CD14-positive monocyte (primary cell): Measurements from ENCODE around the gene B3GALNT1. TPM values are rescaled to one million over a fixed set of nuclear protein-coding genes. Genes with fewer than 3 reads are reported as not detected.

Source experiments
- DNase-seq, 3 donors: peaks; one replicate each; pipeline ENCODE4 v3.0.0-alpha.2; 2011 to 2022
- H2AFZ ChIP-seq: 2 replicates; pipeline ENCODE4 v1.6.0; 2012; ENCODE audit warnings: mild to moderate bottlenecking, low read depth, low read length, inconsistent platforms; ENCODE audit not compliant: insufficient read depth, poor library complexity, severe bottlenecking
- H3K27ac ChIP-seq, 2 donors: 1 replicate in 1 of 2; 2 replicates in 1 of 2; pipeline ENCODE4 v1.5.1; 2012 to 2013; ENCODE audit warnings: low read length in 2 of 2, control low read depth in 1 of 2, inconsistent platforms in 1 of 2, low read depth in 1 of 2, mild to moderate bottlenecking in 1 of 2
- H3K27me3 ChIP-seq, 2 donors: one replicate each; pipeline versions ENCODE4 v1.6.0 to v1.6.1; 2011 to 2013; ENCODE audit warnings: low read length in 2 of 2; ENCODE audit not compliant: control insufficient read depth in 2 of 2, insufficient read depth in 2 of 2
- H3K36me3 ChIP-seq, 2 donors: replicated peaks in 1 of 2; 1 replicate in 1 of 2; 2 replicates in 1 of 2; pipeline versions ENCODE4 v1.5.1 to v1.6.1; 2012 to 2013; ENCODE audit warnings: low read length in 2 of 2, control low read depth in 1 of 2, inconsistent platforms in 1 of 2, mild to moderate bottlenecking in 1 of 2; ENCODE audit not compliant: insufficient read depth in 2 of 2, control insufficient read depth in 1 of 2
- H3K4me1 ChIP-seq, 2 donors: 1 replicate in 1 of 2; 2 replicates in 1 of 2; pipeline versions ENCODE4 v1.5.1 to v1.6.1; 2012 to 2013; ENCODE audit warnings: low read length in 2 of 2, control low read depth in 1 of 2, inconsistent platforms in 1 of 2, mild to moderate bottlenecking in 1 of 2, moderate library complexity in 1 of 2; ENCODE audit not compliant: insufficient read depth in 2 of 2, control insufficient read depth in 1 of 2
- H3K4me2 ChIP-seq: replicated peaks from 2 replicates; pipeline ENCODE3; 2012; ENCODE audit warnings: low read length, moderate library complexity, mild to moderate bottlenecking; ENCODE audit not compliant: poor library complexity, severe bottlenecking; ENCODE audit errors: extremely low read depth
- H3K4me3 ChIP-seq, 3 experiments: fragments of 200-600 bp in 1 of 3; sonication (generic) in 1 of 3; replicated peaks in 1 of 3; 1 replicate in 2 of 3; 2 replicates in 1 of 3; pipeline ENCODE4 v1.5.1; 2011 to 2013; ENCODE audit warnings: low read length in 3 of 3, mild to moderate bottlenecking in 3 of 3, control low read depth in 2 of 3, low read depth in 2 of 3, inconsistent platforms in 1 of 3, moderate library complexity in 1 of 3
- H3K79me2 ChIP-seq: 2 replicates; pipeline ENCODE4 v1.6.0; 2012; ENCODE audit warnings: mild to moderate bottlenecking, control low read depth, inconsistent platforms, low read length, moderate library complexity; ENCODE audit not compliant: insufficient read depth
- H3K9ac ChIP-seq: 2 replicates; pipeline ENCODE4 v1.6.0; 2017; ENCODE audit warnings: low read length, mild to moderate bottlenecking; ENCODE audit not compliant: insufficient read depth, poor library complexity, severe bottlenecking
- H3K9me3 ChIP-seq, 2 donors: replicated peaks in 1 of 2; 1 replicate in 1 of 2; 2 replicates in 1 of 2; pipeline versions ENCODE4 v1.5.1 to v1.6.1; 2012 to 2013; ENCODE audit warnings: low read length in 2 of 2, control low read depth in 1 of 2; ENCODE audit not compliant: control insufficient read depth in 1 of 2, insufficient read depth in 1 of 2
- H4K20me1 ChIP-seq: 2 replicates; pipeline ENCODE4 v1.6.0; 2012; ENCODE audit warnings: mild to moderate bottlenecking, low read length, control low read depth, moderate library complexity; ENCODE audit not compliant: insufficient read depth
- H3K27ac Mint-ChIP-seq, 7 donors: one replicate each; pipeline ENCODE4 v1.8.0; 2020; ENCODE audit warnings: mild to moderate bottlenecking in 7 of 7, mixed read lengths in 7 of 7, moderate library complexity in 6 of 7, inconsistent platforms in 2 of 7
- H3K27me3 Mint-ChIP-seq, 3 donors: one replicate each; pipeline ENCODE4 v1.8.0; 2021 to 2022; ENCODE audit warnings: low read depth in 3 of 3, mild to moderate bottlenecking in 3 of 3, mixed read lengths in 3 of 3, moderate library complexity in 3 of 3, inconsistent platforms in 1 of 3
- H3K36me3 Mint-ChIP-seq, 2 donors: one replicate each; pipeline ENCODE4 v1.8.0; 2020; ENCODE audit warnings: mixed read lengths in 2 of 2, inconsistent platforms in 1 of 2, mild to moderate bottlenecking in 1 of 2
- H3K4me1 Mint-ChIP-seq: one replicate; pipeline ENCODE4 v1.8.0; 2020; ENCODE audit warnings: mild to moderate bottlenecking, mixed read lengths
- H3K4me3 Mint-ChIP-seq, 2 donors: one replicate each; pipeline ENCODE4 v1.8.0; 2020; ENCODE audit warnings: mild to moderate bottlenecking in 2 of 2, mixed read lengths in 2 of 2, moderate library complexity in 1 of 2
- H3K9me3 Mint-ChIP-seq, 7 donors: one replicate each; pipeline ENCODE4 v1.8.0; 2020 to 2022; ENCODE audit warnings: mixed read lengths in 7 of 7, mild to moderate bottlenecking in 6 of 7, moderate library complexity in 6 of 7, inconsistent platforms in 2 of 7
- WGBS: methylation state at CpG from one replicate; pipeline ENCODE4 v1.1.5; 2013; ENCODE audit warnings: missing lambda C conversion rate; ENCODE audit not compliant: insufficient coverage; 5-methylcytosine and 5-hydroxymethylcytosine counted together
- intact Hi-C, 2 donors: fragments of 100-400 bp; cut with micrococcal nuclease; formaldehyde crosslinking; loops; one replicate each; pipeline versions ENCODE4 v1.15.0 to v1.15.1; 2023
- polyA plus RNA-seq, 3 donors: library from polyadenylated mRNA; depleted of rRNA in 1 of 3; unstranded in 2 of 3; stranded (reverse) in 1 of 3; fragments of 300-500 nt in 2 of 3; fragments of >200 nt in 1 of 3; fragmentation: Illumina TruSeq in 2 of 3; gene quantifications; 1 replicate in 2 of 3; 2 replicates in 1 of 3; pipeline ENCODE4 v1.2.3, GENCODE V29; 2012 to 2021
- TF ChIP-seq, protein P1 (sequence below): fragments of 200-600 bp; IDR thresholded peaks from one replicate; pipeline ENCODE4 v1.8.0; 2022; ENCODE audit warnings: antibody characterized with exemption, mild to moderate bottlenecking

The B3GALNT1 gene
- polyA plus RNA-seq, 3 donors = 0.09 to 0.41 (median 0.16) TPM

DNA sequence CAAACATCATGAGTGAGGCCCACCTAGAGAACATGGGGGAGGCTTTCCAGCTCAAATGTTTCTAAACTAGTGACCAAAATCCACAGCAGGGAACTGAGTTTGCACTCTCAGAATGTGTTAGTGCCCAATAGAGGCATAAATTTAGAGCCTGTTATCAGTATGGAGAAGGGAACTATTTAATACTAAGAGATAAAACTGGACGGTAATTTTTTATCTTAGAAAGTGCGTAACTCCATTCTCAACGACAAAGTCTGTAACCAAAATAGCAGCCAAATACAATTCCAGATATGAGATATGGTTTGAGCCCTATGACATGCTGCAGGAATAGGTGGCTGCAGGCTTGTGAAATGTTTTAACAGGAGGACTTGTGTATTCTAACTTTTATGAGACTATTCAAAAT, 3.5 kb downstream of the B3GALNT1 start:
- no peak overlapping the region for H3K27ac Mint-ChIP-seq
- no peaks in the 10 kb centered on the region for H3K79me2 ChIP-seq
- no peaks in the 10 kb centered on the region for H3K9me3 ChIP-seq
- H3K9ac ChIP-seq = no peak overlapping the region
- peaks cover 0 to 7% of the 10 kb centered on the region in 2 donors for H3K36me3 Mint-ChIP-seq
- no peak for DNase-seq
- no peak overlapping the region for H3K4me3 ChIP-seq
- H3K4me2 ChIP-seq = no peak overlapping the region
- H3K27me3 ChIP-seq = peaks cover 3 to 10% of the 10 kb centered on the region in 2 donors
- WGBS = no CpG with 5 or more reads among the region's 3 CpGs
- H3K27ac ChIP-seq = no peak overlapping the region
- intact Hi-C loops = no loop called here
- peaks cover 10 to 25% (median 11%) of the 10 kb centered on the region in 3 donors for H3K27me3 Mint-ChIP-seq
- no peaks in the 10 kb centered on the region for H3K36me3 ChIP-seq
- H2AFZ ChIP-seq = no peak overlapping the region
- peaks cover 9 to 16% of the 10 kb centered on the region in 2 donors for H3K4me1 ChIP-seq
- TF ChIP-seq, protein P1, sequence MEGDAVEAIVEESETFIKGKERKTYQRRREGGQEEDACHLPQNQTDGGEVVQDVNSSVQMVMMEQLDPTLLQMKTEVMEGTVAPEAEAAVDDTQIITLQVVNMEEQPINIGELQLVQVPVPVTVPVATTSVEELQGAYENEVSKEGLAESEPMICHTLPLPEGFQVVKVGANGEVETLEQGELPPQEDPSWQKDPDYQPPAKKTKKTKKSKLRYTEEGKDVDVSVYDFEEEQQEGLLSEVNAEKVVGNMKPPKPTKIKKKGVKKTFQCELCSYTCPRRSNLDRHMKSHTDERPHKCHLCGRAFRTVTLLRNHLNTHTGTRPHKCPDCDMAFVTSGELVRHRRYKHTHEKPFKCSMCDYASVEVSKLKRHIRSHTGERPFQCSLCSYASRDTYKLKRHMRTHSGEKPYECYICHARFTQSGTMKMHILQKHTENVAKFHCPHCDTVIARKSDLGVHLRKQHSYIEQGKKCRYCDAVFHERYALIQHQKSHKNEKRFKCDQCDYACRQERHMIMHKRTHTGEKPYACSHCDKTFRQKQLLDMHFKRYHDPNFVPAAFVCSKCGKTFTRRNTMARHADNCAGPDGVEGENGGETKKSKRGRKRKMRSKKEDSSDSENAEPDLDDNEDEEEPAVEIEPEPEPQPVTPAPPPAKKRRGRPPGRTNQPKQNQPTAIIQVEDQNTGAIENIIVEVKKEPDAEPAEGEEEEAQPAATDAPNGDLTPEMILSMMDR = no peak
- H3K4me1 Mint-ChIP-seq = peaks cover 13% of the 10 kb centered on the region
- no peak overlapping the region for H3K4me3 Mint-ChIP-seq
- no peaks in the 10 kb centered on the region for H4K20me1 ChIP-seq
- H3K9me3 Mint-ChIP-seq = no peaks in the 10 kb centered on the region

DNA sequence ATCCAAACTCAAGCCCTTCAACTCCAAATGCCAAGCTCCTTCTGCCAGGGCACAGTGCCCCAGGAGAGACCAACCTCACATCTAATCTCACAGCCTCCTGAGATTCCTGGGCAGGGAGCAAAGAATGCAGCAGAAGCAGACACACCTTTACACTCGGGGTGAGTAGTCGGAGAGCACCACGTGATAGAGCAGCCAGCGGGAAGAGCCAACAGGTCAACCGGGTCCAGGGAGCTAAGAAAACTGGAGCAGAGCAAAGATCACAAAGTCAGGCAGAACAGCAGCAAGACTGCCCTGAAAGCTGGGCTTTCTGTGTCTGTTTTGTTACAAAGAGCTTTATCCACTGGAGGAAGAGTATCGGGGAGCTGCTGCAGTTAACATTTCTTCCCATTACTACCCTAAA, 4.2 kb downstream of the B3GALNT1 start:
- Mint-ChIP-seq H3K9me3 (no peaks in the 10 kb centered on the region), H3K27me3 (peaks cover 10 to 23% (median 11%) of the 10 kb centered on the region in 3 donors), H3K36me3 (peaks cover 0 to 7% of the 10 kb centered on the region in 2 donors), H3K4me1 (peaks cover 13% of the 10 kb centered on the region), H3K27ac (peak overlapping the region in 1 of 7 donors; percentile 3), H3K4me3 (no peak overlapping the region)
- Histone ChIP-seq H3K79me2 (no peaks in the 10 kb centered on the region), H3K36me3 (no peaks in the 10 kb centered on the region), H3K27ac (no peak overlapping the region), H3K9ac (no peak overlapping the region), H4K20me1 (no peaks in the 10 kb centered on the region), H2AFZ (no peak overlapping the region), H3K4me1 (peaks cover 9 to 16% of the 10 kb centered on the region in 2 donors), H3K4me3 (no peak overlapping the region), H3K27me3 (peaks cover 3 to 10% of the 10 kb centered on the region in 2 donors), H3K9me3 (no peaks in the 10 kb centered on the region), H3K4me2 (no peak overlapping the region)
- TF ChIP-seq, protein P1 = no peak
- DNase-seq = no peak
- WGBS = 95% methylated on average over 5 of the region's 6 CpGs
- intact Hi-C loops = no loop called here
